Mucosa of descending colon (tissue), 3 donors: ENCODE data around the gene LOXL1. TPM values are rescaled to one million over a fixed set of nuclear protein-coding genes. Genes with fewer than 3 reads are reported as not detected.

Experiments
- ATAC-seq: fragments of 200-7000 bp; cut with Tn5 transposase; one replicate; pipeline ENCODE4 v1.9.1; 2020; ENCODE audit warnings: mild to moderate bottlenecking, moderate library complexity
- DNase-seq, 3 donors: peaks; one replicate each; pipeline ENCODE4 v3.0.0-alpha.2; 2020
- H3K36me3 ChIP-seq: fragments of 200-600 bp; one replicate; pipeline ENCODE4 v1.8.0; 2021; ENCODE audit warnings: low read depth, mild to moderate bottlenecking
- H3K4me1 ChIP-seq: fragments of 200-600 bp; one replicate; pipeline ENCODE4 v1.8.0; 2021; ENCODE audit warnings: low read depth, mild to moderate bottlenecking
- H3K4me3 ChIP-seq: fragments of 200-600 bp; one replicate; pipeline ENCODE4 v1.8.0; 2021; ENCODE audit warnings: mild to moderate bottlenecking
- H3K9me3 ChIP-seq: fragments of 200-600 bp; one replicate; pipeline ENCODE4 v1.8.0; 2021; ENCODE audit warnings: mild to moderate bottlenecking
- intact Hi-C, 2 donors: fragments of 100-400 bp; cut with DNase I in 1 of 2; cut with micrococcal nuclease in 1 of 2; formaldehyde crosslinking; loops; one replicate each; pipeline versions ENCODE4 v1.11.0 to v1.11.1; 2022; cut with DNase I, micrococcal nuclease
- long read RNA-seq, 2 donors: library from polyadenylated mRNA; unstranded; transcript quantifications; one replicate each; pipeline ENCODE4 v2.0.0, GENCODE V29; 2019 to 2021
- total RNA-seq, 3 donors: library from RNA; stranded (reverse); fragmentation: NEBNext Ultra II Directional in 2 of 3; extraction: Animal tissue kit (Norgen Biotek cat#: 25700) in 2 of 3; gene quantifications; one replicate each; pipeline versions ENCODE4 v1.2.1 to v1.2.4, GENCODE V29; 2021 to 2023
- TF ChIP-seq, protein P1 (sequence below): fragments of 200-600 bp; IDR thresholded peaks from one replicate; pipeline ENCODE4 v1.8.0; 2022; ENCODE audit warnings: antibody characterized with exemption, mild to moderate bottlenecking
- donor health status: DM: no; HTN: no; CAD: no; lungs with moderate emphysema.
- donor health status: DM: no; HTN: no; CAD: no.
- donor health status: DM: no; HTN: yes; CAD: no.

The LOXL1 gene, protein sequence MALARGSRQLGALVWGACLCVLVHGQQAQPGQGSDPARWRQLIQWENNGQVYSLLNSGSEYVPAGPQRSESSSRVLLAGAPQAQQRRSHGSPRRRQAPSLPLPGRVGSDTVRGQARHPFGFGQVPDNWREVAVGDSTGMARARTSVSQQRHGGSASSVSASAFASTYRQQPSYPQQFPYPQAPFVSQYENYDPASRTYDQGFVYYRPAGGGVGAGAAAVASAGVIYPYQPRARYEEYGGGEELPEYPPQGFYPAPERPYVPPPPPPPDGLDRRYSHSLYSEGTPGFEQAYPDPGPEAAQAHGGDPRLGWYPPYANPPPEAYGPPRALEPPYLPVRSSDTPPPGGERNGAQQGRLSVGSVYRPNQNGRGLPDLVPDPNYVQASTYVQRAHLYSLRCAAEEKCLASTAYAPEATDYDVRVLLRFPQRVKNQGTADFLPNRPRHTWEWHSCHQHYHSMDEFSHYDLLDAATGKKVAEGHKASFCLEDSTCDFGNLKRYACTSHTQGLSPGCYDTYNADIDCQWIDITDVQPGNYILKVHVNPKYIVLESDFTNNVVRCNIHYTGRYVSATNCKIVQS
- total RNA-seq: 1 to 10 TPM in 2 of 3 donors, under 1 TPM in 1; 0.87 to 7.9 (median 5.1) TPM
- long read RNA-seq, donor 1, transcript LOXL1-201 (7 exons, 2,351 nt): major isoform, 12 of 14 reads
- long read RNA-seq, donor 1, partial matches to known transcripts: 0 of 14 reads
- long read RNA-seq, donor 1, other reads (novel, unspliced or antisense): 2 of 14 reads
- long read RNA-seq, donor 2, partial matches to known transcripts: 0 of 1 reads
- long read RNA-seq, donor 2, other reads (novel, unspliced or antisense): 0 of 1 reads

GRCh38 chr15:73926219-73927002 lies at the start of gene LOXL1:
Gene LOXL1 (plus strand): TSS chr15:73926462. CDS start chr15:73926784, 322 bp downstream.
- Histone ChIP-seq H3K4me1 (peaks cover 19% of the 10 kb centered on the region), H3K36me3 (no peaks in the 10 kb centered on the region), H3K4me3 (no peak within 1 kb of the TSS), H3K9me3 (no peaks in the 10 kb centered on the region)
- TF ChIP-seq, protein P1, sequence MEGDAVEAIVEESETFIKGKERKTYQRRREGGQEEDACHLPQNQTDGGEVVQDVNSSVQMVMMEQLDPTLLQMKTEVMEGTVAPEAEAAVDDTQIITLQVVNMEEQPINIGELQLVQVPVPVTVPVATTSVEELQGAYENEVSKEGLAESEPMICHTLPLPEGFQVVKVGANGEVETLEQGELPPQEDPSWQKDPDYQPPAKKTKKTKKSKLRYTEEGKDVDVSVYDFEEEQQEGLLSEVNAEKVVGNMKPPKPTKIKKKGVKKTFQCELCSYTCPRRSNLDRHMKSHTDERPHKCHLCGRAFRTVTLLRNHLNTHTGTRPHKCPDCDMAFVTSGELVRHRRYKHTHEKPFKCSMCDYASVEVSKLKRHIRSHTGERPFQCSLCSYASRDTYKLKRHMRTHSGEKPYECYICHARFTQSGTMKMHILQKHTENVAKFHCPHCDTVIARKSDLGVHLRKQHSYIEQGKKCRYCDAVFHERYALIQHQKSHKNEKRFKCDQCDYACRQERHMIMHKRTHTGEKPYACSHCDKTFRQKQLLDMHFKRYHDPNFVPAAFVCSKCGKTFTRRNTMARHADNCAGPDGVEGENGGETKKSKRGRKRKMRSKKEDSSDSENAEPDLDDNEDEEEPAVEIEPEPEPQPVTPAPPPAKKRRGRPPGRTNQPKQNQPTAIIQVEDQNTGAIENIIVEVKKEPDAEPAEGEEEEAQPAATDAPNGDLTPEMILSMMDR: no peak
- DNase-seq (peak; percentile 55 to 72 (median 64)), ATAC-seq (peak; percentile 61)
- intact Hi-C loops: no loop called here

GRCh38 chr15:73879426-73879825 lies 46.8 kb upstream of the LOXL1 start:
- H3K4me3 ChIP-seq: no peak overlapping the region
- TF ChIP-seq, protein P1: no peak
- intact Hi-C loops: no loop called here
- no peaks in the 10 kb centered on the region for H3K36me3 ChIP-seq
- no peak for DNase-seq
- H3K9me3 ChIP-seq: no peaks in the 10 kb centered on the region
- H3K4me1 ChIP-seq: no peaks in the 10 kb centered on the region
- no peak for ATAC-seq

- H3K36me3 ChIP-seq: no peaks in the 10 kb centered on the region
- TF ChIP-seq, protein P1: no peak
- no peaks in the 10 kb centered on the region for H3K9me3 ChIP-seq
- ATAC-seq (no peak), DNase-seq (no peak)
- intact Hi-C loops: no loop called here
- H3K4me3 ChIP-seq: no peak overlapping the region
- H3K4me1 ChIP-seq: no peaks in the 10 kb centered on the region
Measured at GRCh38 chr15:73881579-73882320, 44.5 kb upstream of the LOXL1 start.

GRCh38 chr15:73882761-73883419 lies 43.4 kb upstream of the LOXL1 start:
- TF ChIP-seq, protein P1: no peak
- H3K4me1 ChIP-seq: no peaks in the 10 kb centered on the region
- ATAC-seq: no peak
- no peaks in the 10 kb centered on the region for H3K36me3 ChIP-seq
- H3K9me3 ChIP-seq: no peaks in the 10 kb centered on the region
- H3K4me3 ChIP-seq: no peak overlapping the region
- intact Hi-C loops: no loop called here
- DNase-seq: no peak
